Breast epithelium (tissue), 4 donors: ENCODE results near the gene NUP210L. TPM values are rescaled to one million over a fixed set of nuclear protein-coding genes. Genes with fewer than 3 reads are reported as not detected.
"Not testable (repeated sequence)": the region's sequence is repeated elsewhere in the genome, so short reads cannot be mapped to it uniquely, and the experiment has no call there.

Experiments used
- DNase-seq, 2 donors: peaks; one replicate each; pipeline ENCODE4 v3.0.0-alpha.2; 2019; ENCODE audit warnings: low spot score in 2 of 2
- H3K27ac ChIP-seq, 2 donors: fragments of 200-600 bp; sonication (generic) in 1 of 2; one replicate each; pipeline ENCODE4 v1.5.1; 2016 to 2019; ENCODE audit warnings: mild to moderate bottlenecking in 1 of 2
- H3K27me3 ChIP-seq, 2 donors: fragments of 200-600 bp; sonication (generic) in 1 of 2; one replicate each; pipeline versions ENCODE4 v1.5.1 to v1.6.0; 2017 to 2019; ENCODE audit warnings: control low read depth in 1 of 2, mild to moderate bottlenecking in 1 of 2
- H3K36me3 ChIP-seq: fragments of 200-600 bp; one replicate; pipeline ENCODE4 v1.5.1; 2019
- H3K4me1 ChIP-seq, 2 donors: fragments of 200-600 bp; sonication (generic); one replicate each; pipeline ENCODE4 v1.5.1; 2016 to 2019; ENCODE audit warnings: control low read depth in 1 of 2
- H3K4me3 ChIP-seq, 3 donors: fragments of 200-600 bp; sonication (generic); 1 replicate in 2 of 3; 2 replicates in 1 of 3; pipeline ENCODE4 v1.5.1; 2016 to 2019; ENCODE audit warnings: mild to moderate bottlenecking in 3 of 3, moderate library complexity in 2 of 3
- H3K9me3 ChIP-seq, 2 donors: fragments of 200-600 bp; sonication (generic) in 1 of 2; one replicate each; pipeline ENCODE4 v1.5.1; 2016 to 2019; ENCODE audit warnings: control low read depth in 1 of 2
- CTCF ChIP-seq, 3 donors: fragments of 450-650 bp; IDR thresholded peaks; one replicate each; pipeline ENCODE4 v1.5.1; 2016 to 2017; ENCODE audit warnings: antibody characterized with exemption in 3 of 3, mild to moderate bottlenecking in 3 of 3, moderate library complexity in 3 of 3
- POLR2A ChIP-seq: fragments of 450-650 bp; IDR thresholded peaks from one replicate; pipeline ENCODE4 v1.6.1; 2016; ENCODE audit warnings: antibody characterized with exemption, mild to moderate bottlenecking, moderate library complexity
- POLR2AphosphoS5 ChIP-seq, 3 donors: sonication (generic); formaldehyde crosslinking; IDR thresholded peaks; one replicate each; pipeline ENCODE4 v1.6.1; 2017; ENCODE audit warnings: antibody characterized with exemption in 3 of 3
- intact Hi-C: fragments of 100-400 bp; cut with DNase I; formaldehyde crosslinking; loops from one replicate; pipeline ENCODE4 v1.15.1; 2023; ENCODE audit warnings: low total_unique reads
- total RNA-seq, 3 donors: library from RNA; depleted of rRNA; stranded (reverse); fragments of >200 nt; gene quantifications; one replicate each; pipeline ENCODE4 v1.1.0, GENCODE V29; 2016

NUP210L gene
- total RNA-seq, 3 donors from 2014 or later, result under 0.01 TPM; not detected in 2

GRCh38 chr1:154094411-154094810 lies 60.5 kb downstream of the NUP210L start:
- intact Hi-C loops, result no loop called here
- no peaks in the 10 kb centered on the region for H3K4me1 ChIP-seq
- H3K27ac ChIP-seq, result no peak overlapping the region
- TF ChIP-seq POLR2AphosphoS5 (IDR thresholded peaks at IDR 0.05) (no peak), CTCF (IDR thresholded peaks at IDR 0.05) (no peak), POLR2A (no peak)
- no peak overlapping the region for H3K4me3 ChIP-seq
- H3K27me3 ChIP-seq, result no peaks in the 10 kb centered on the region
- H3K9me3 ChIP-seq, result no peaks in the 10 kb centered on the region
- no peak for DNase-seq
- no peaks in the 10 kb centered on the region for H3K36me3 ChIP-seq

GRCh38 chr1:154093699-154094098 lies 61.2 kb downstream of the NUP210L start:
- Histone ChIP-seq H3K4me1 (no peaks in the 10 kb centered on the region), H3K9me3 (no peaks in the 10 kb centered on the region), H3K27me3 (no peaks in the 10 kb centered on the region), H3K27ac (no peak overlapping the region), H3K36me3 (no peaks in the 10 kb centered on the region), H3K4me3 (no peak overlapping the region)
- intact Hi-C loops, result no loop called here
- TF ChIP-seq POLR2A (no peak), CTCF (IDR thresholded peaks at IDR 0.05) (no peak), POLR2AphosphoS5 (IDR thresholded peaks at IDR 0.05) (no peak)
- DNase-seq, result no peak

GRCh38 chr1:154091706-154092105 lies 63.2 kb downstream of the NUP210L start:
- H3K9me3 ChIP-seq, result no peaks in the 10 kb centered on the region
- H3K4me3 ChIP-seq, result no peak overlapping the region
- H3K27me3 ChIP-seq, result no peaks in the 10 kb centered on the region
- H3K27ac ChIP-seq, result no peak overlapping the region
- no peaks in the 10 kb centered on the region for H3K4me1 ChIP-seq
- TF ChIP-seq POLR2A (no peak), CTCF (IDR thresholded peaks at IDR 0.05) (no peak), POLR2AphosphoS5 (IDR thresholded peaks at IDR 0.05) (no peak)
- DNase-seq, result no peak
- H3K36me3 ChIP-seq, result no peaks in the 10 kb centered on the region
- intact Hi-C loops, result no loop called here

GRCh38 chr1:154087574-154087973 lies 67.3 kb downstream of the NUP210L start:
- Histone ChIP-seq H3K4me1 (no peaks in the 10 kb centered on the region), H3K4me3 (no peak overlapping the region), H3K9me3 (no peaks in the 10 kb centered on the region), H3K27me3 (no peaks in the 10 kb centered on the region), H3K27ac (no peak overlapping the region), H3K36me3 (no peaks in the 10 kb centered on the region)
- no peak for DNase-seq
- intact Hi-C loops, result no loop called here
- TF ChIP-seq CTCF (IDR thresholded peaks at IDR 0.05) (no peak), POLR2AphosphoS5 (IDR thresholded peaks at IDR 0.05) (no peak), POLR2A (no peak)

GRCh38 chr1:154083057-154083456 lies 71.8 kb downstream of the NUP210L start:
- H3K9me3 ChIP-seq, H3K4me1 ChIP-seq, H3K36me3 ChIP-seq, H3K4me3 ChIP-seq, H3K27ac ChIP-seq, H3K27me3 ChIP-seq, intact Hi-C loops, DNase-seq: not testable (repeated sequence)
